IgD-negative memory B cell (primary cell): Measurements from ENCODE around the gene SLITRK2. TPM values are rescaled to one million over a fixed set of nuclear protein-coding genes. Genes with fewer than 3 reads are reported as not detected.

Source experiments
- H3K27ac Mint-ChIP-seq, 3 donors: one replicate each; pipeline ENCODE4 v1.8.0; 2020 to 2022; ENCODE audit warnings: mild to moderate bottlenecking in 3 of 3, mixed read lengths in 3 of 3, moderate library complexity in 1 of 3
- H3K27me3 Mint-ChIP-seq: one replicate; pipeline ENCODE4 v1.8.0; 2021; ENCODE audit warnings: mixed read lengths
- H3K36me3 Mint-ChIP-seq: one replicate; pipeline ENCODE4 v1.8.0; 2020; ENCODE audit warnings: mild to moderate bottlenecking, mixed read lengths
- H3K4me1 Mint-ChIP-seq, 3 donors: one replicate each; pipeline ENCODE4 v1.8.0; 2020 to 2022; ENCODE audit warnings: mixed read lengths in 3 of 3, mild to moderate bottlenecking in 1 of 3
- H3K4me3 Mint-ChIP-seq, 4 donors: one replicate each; pipeline ENCODE4 v1.8.0; 2020 to 2022; ENCODE audit warnings: mild to moderate bottlenecking in 4 of 4, mixed read lengths in 4 of 4, moderate library complexity in 3 of 4
- H3K9me3 Mint-ChIP-seq, 3 donors: one replicate each; pipeline ENCODE4 v1.8.0; 2020 to 2021; ENCODE audit warnings: mixed read lengths in 3 of 3, mild to moderate bottlenecking in 1 of 3
- polyA plus RNA-seq: library from polyadenylated mRNA; unstranded; fragments of 300-500 nt; fragmentation: Illumina TruSeq; gene quantifications from one replicate; pipeline ENCODE4 v1.2.3, GENCODE V29; 2021

SLITRK2 gene
- not detected for polyA plus RNA-seq

- H3K27me3 Mint-ChIP-seq: peaks cover 11% of the 10 kb centered on the region
- no peaks in the 10 kb centered on the region for H3K36me3 Mint-ChIP-seq
- H3K27ac Mint-ChIP-seq: no peak within 1 kb of the TSS
- no peaks in the 10 kb centered on the region for H3K4me1 Mint-ChIP-seq
- peaks cover 0 to 3% (median 2%) of the 10 kb centered on the region in 3 donors for H3K9me3 Mint-ChIP-seq
- no peak within 1 kb of the TSS for H3K4me3 Mint-ChIP-seq
Observed at GRCh38 chrX:145817331-145818185, at the start of gene SLITRK2. TSS of gene SLITRK2 (plus strand) at chrX:145817829. CDS start at chrX:145822426, 4,597 bp downstream.

DNA sequence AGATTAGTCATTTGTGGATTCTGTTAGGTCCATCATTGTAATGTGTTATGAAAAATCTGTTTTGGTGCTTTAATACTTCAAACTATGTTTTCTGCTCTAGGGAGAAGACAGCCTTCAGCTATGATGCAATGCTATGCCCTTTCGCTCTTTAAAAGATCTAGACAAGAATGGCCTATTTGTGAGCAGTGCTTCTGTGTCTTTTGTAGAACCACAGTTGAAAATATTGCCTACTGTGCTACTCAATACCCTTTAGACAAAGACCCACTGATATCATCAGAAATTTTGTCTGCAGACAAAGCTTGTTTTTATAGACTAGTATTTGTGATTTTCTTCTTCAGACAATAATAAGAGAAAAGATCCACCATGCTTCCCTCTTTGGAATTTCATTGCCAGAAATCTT is 44.6 kb upstream of the SLITRK2 start:
- Mint-ChIP-seq H3K4me3 (no peak overlapping the region), H3K4me1 (no peaks in the 10 kb centered on the region), H3K27me3 (no peaks in the 10 kb centered on the region), H3K36me3 (no peaks in the 10 kb centered on the region), H3K9me3 (peaks cover 3 to 8% (median 8%) of the 10 kb centered on the region in 3 donors), H3K27ac (no peak overlapping the region)

- Mint-ChIP-seq H3K36me3 (no peaks in the 10 kb centered on the region), H3K4me1 (no peaks in the 10 kb centered on the region), H3K27me3 (no peaks in the 10 kb centered on the region), H3K9me3 (peaks cover 2 to 22% (median 6%) of the 10 kb centered on the region in 3 donors), H3K27ac (no peak overlapping the region), H3K4me3 (no peak overlapping the region)
Observed at GRCh38 chrX:145792281-145792680, 25.3 kb upstream of the SLITRK2 start.

DNA sequence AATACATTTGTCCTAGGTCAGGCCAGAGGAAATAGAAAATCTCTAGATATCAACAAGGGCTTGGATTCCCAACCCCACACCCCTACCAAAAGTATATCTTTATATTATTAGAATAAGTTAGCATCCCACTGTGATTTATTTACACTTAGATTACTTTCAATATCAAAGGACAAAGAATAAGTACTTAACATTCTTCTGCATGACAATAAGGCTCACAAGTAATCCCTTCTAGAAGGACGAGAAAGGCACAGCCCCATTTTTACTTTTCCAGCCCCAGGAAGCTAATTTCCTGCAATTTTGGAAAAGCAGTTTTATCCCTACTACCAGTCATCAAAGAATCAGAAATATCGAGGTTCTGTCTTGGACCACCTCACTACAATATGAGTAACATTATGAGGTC is 14.1 kb upstream of the SLITRK2 start:
- no peak overlapping the region for H3K4me3 Mint-ChIP-seq
- no peaks in the 10 kb centered on the region for H3K36me3 Mint-ChIP-seq
- H3K27me3 Mint-ChIP-seq: no peaks in the 10 kb centered on the region
- H3K9me3 Mint-ChIP-seq: peaks cover 3 to 17% (median 3%) of the 10 kb centered on the region in 3 donors
- no peak overlapping the region for H3K27ac Mint-ChIP-seq
- H3K4me1 Mint-ChIP-seq: no peaks in the 10 kb centered on the region

DNA sequence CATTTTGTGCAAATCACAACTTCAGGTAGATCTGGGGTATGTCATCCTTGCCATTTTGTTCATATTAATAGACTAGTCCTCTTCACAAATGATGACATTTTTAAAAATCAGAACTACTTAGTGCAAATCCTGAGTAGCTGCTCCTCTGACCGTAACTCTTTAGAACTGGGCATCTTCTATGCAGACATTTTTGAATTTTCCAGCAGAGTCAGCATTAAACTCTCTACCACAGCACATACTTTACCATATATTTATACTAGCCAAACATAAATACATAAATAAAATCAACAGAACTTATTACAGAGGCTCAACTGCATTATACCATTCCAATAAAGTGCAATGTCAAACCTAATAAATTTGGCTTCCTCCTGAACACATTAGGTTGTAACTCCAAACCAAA is 4.5 kb upstream of the SLITRK2 start:
- Mint-ChIP-seq H3K4me3 (no peak overlapping the region), H3K27ac (no peak overlapping the region), H3K27me3 (peaks cover 4% of the 10 kb centered on the region), H3K4me1 (no peaks in the 10 kb centered on the region), H3K36me3 (no peaks in the 10 kb centered on the region), H3K9me3 (peaks cover 0 to 9% (median 2%) of the 10 kb centered on the region in 3 donors)

- Mint-ChIP-seq H3K4me3 (peak overlapping the region in 1 of 4 donors; percentile 81), H3K36me3 (no peaks in the 10 kb centered on the region), H3K27me3 (peaks cover 11% of the 10 kb centered on the region), H3K9me3 (peaks cover 0 to 4% (median 2%) of the 10 kb centered on the region in 3 donors), H3K27ac (no peak overlapping the region), H3K4me1 (no peaks in the 10 kb centered on the region)
Observed at GRCh38 chrX:145816601-145817315, 871 bp upstream of the SLITRK2 start.

DNA sequence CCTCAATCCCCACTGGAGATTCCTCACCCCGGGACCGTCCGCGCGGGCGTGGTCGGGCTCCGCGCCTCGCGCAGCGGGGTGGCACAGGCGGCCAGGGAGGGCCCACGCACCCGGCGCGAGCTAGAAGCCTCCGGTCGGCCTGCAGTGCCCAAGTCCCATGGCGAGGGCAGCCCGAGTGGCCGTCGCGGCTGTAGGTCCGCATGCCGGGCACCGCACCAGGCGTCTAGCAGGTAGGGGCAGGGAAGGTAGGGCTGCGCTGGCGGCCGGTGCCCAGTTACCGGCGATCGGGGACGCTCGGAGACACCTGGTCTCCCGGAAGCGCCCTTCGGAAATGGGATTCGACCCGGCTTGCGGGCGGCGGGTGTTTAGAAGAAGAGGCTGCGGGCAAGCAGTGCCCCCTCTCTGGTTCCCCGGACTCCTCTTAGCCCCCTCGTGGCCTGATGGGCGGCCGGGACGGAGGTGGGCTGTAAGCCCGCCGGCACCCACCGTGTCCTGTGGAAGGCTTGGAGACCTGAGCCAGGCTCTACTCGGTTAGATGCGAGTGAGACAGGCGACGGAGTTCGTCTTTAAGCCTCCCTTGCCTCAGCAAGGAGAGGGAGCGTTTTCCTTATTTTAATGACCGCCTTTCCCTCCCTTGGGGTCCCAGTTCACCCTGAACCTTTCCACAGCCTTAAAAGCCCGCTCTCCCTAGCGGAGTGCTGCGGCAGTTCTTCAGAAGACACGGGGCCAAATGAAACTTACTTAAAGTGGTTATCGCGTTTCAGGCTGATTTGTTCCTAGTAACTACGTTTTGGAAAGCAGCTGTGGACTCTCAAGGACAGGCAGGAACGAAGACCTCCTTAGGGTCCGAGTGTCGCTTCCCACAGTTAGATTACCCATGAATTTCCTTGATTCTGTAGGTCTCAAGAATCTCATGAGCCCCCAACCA is 821 bp downstream of the SLITRK2 start:
- Mint-ChIP-seq H3K27me3 (peaks cover 11% of the 10 kb centered on the region), H3K36me3 (no peaks in the 10 kb centered on the region), H3K4me3 (no peak overlapping the region)

GRCh38 chrX:145820825-145821224 is 3.2 kb downstream of the SLITRK2 start:
- Mint-ChIP-seq H3K27ac (no peak overlapping the region), H3K36me3 (no peaks in the 10 kb centered on the region), H3K4me3 (peak overlapping the region in 1 of 4 donors; percentile 49), H3K4me1 (no peaks in the 10 kb centered on the region), H3K27me3 (peaks cover 11% of the 10 kb centered on the region), H3K9me3 (peaks cover 1 to 3% (median 2%) of the 10 kb centered on the region in 3 donors)

More for the DNA sequence above, 821 bp downstream of the SLITRK2 start:
- Mint-ChIP-seq H3K9me3 (peaks cover 1 to 3% (median 2%) of the 10 kb centered on the region in 3 donors), H3K27ac (no peak overlapping the region), H3K4me1 (no peaks in the 10 kb centered on the region)

- H3K4me1 Mint-ChIP-seq: no peaks in the 10 kb centered on the region
- H3K9me3 Mint-ChIP-seq: peaks cover under 1 to 2% (median 1%) of the 10 kb centered on the region in 3 donors
- no peak overlapping the region for H3K4me3 Mint-ChIP-seq
Observed at GRCh38 chrX:145821291-145821897, 3.8 kb downstream of the SLITRK2 start.

DNA sequence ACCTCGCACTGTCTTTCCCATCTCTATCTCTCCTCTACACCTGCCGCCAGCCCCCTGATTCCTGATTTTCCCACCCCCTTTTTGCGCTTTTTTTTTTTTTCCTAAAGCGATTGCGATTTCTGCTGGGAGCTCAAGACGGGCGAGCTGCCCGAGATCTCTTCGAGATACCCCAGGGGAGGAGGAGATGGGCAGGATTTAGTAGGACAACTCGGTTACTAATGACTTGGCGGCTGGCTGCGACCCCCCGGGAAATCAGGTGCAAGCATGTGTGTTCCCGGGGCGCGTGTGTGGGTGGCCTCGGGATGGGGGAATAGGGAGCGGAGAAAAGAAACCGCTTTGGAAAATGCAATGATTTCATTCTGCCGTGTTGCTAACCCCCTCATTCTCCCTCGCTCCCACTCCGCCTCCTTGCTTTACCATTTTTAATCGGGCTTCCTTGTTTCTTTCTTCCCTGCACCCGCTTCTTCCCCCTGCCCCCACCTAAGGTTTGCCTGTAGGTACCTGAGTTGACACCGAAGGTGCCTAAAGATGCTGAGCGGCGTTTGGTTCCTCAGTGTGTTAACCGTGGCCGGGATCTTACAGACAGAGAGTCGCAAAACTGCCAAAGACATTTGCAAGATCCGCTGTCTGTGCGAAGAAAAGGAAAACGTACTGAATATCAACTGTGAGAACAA is 4.4 kb downstream of the SLITRK2 start:
- peaks cover 8% of the 10 kb centered on the region for H3K27me3 Mint-ChIP-seq

More at GRCh38 chrX:145821291-145821897, 3.8 kb downstream of the SLITRK2 start:
- Mint-ChIP-seq H3K27ac (no peak overlapping the region), H3K36me3 (no peaks in the 10 kb centered on the region), H3K27me3 (peaks cover 11% of the 10 kb centered on the region)

DNA sequence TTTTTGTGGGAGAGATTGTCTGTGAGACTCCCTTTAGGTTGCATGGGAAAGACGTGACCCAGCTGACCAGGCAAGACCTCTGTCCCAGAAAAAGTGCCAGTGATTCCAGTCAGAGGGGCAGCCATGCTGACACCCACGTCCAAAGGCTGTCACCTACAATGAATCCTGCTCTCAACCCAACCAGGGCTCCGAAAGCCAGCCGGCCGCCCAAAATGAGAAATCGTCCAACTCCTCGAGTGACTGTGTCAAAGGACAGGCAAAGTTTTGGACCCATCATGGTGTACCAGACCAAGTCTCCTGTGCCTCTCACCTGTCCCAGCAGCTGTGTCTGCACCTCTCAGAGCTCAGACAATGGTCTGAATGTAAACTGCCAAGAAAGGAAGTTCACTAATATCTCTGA is 5.5 kb downstream of the SLITRK2 start:
- H3K9me3 Mint-ChIP-seq: peaks cover 0 to 1% (median 0%) of the 10 kb centered on the region in 3 donors
- H3K36me3 Mint-ChIP-seq: no peaks in the 10 kb centered on the region
- peak overlapping the region in 1 of 4 donors; percentile 47 for H3K4me3 Mint-ChIP-seq
- no peaks in the 10 kb centered on the region for H3K4me1 Mint-ChIP-seq
- H3K27ac Mint-ChIP-seq: no peak overlapping the region
- H3K27me3 Mint-ChIP-seq: peaks cover 7% of the 10 kb centered on the region

More for the DNA sequence above, 4.4 kb downstream of the SLITRK2 start:
- peaks cover 0 to 1% (median 0%) of the 10 kb centered on the region in 3 donors for H3K9me3 Mint-ChIP-seq
- no peak overlapping the region for H3K4me3 Mint-ChIP-seq
- no peaks in the 10 kb centered on the region for H3K36me3 Mint-ChIP-seq
- no peaks in the 10 kb centered on the region for H3K4me1 Mint-ChIP-seq
- H3K27ac Mint-ChIP-seq: no peak overlapping the region

DNA sequence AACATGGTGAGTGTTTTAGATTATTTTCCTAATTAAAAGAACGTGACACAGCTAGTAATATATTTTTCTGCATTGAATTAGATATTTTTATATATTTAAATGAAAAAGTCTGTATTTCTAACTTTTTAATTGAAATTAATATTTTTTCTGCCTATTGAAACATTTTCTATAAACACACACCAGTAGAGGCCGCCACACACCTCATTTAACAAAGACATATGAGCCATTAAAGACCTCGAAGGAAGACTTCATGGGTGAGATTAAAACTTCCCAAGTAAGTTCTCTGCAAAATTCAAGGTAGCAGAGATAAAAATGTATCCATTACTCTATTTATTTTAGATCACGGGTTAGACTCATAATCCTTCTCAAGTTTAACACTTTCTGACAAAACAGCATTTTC is 8.3 kb downstream of the SLITRK2 start:
- H3K36me3 Mint-ChIP-seq: no peaks in the 10 kb centered on the region
- H3K27me3 Mint-ChIP-seq: peaks cover 3% of the 10 kb centered on the region
- H3K9me3 Mint-ChIP-seq: peaks cover 0 to 1% (median 0%) of the 10 kb centered on the region in 3 donors
- no peak overlapping the region for H3K27ac Mint-ChIP-seq
- H3K4me3 Mint-ChIP-seq: no peak overlapping the region
- H3K4me1 Mint-ChIP-seq: no peaks in the 10 kb centered on the region

GRCh38 chrX:145826466-145826865 is 8.8 kb downstream of the SLITRK2 start:
- Mint-ChIP-seq H3K36me3 (no peaks in the 10 kb centered on the region), H3K4me3 (no peak overlapping the region), H3K4me1 (no peaks in the 10 kb centered on the region), H3K27me3 (peaks cover 2% of the 10 kb centered on the region), H3K9me3 (peaks cover 0 to 1% (median 0%) of the 10 kb centered on the region in 3 donors), H3K27ac (no peak overlapping the region)

- H3K36me3 Mint-ChIP-seq: no peaks in the 10 kb centered on the region
- no peaks in the 10 kb centered on the region for H3K4me1 Mint-ChIP-seq
- peaks cover 0 to 1% (median 0%) of the 10 kb centered on the region in 3 donors for H3K9me3 Mint-ChIP-seq
- H3K27me3 Mint-ChIP-seq: no peaks in the 10 kb centered on the region
- H3K27ac Mint-ChIP-seq: no peak overlapping the region
- no peak overlapping the region for H3K4me3 Mint-ChIP-seq
Observed at GRCh38 chrX:145832796-145833195, 15.2 kb downstream of the SLITRK2 start.
